Esophagus muscularis mucosa (tissue), 3 donors: ENCODE data around the gene PRKAR2A.

Experiments used
- POLR2AphosphoS5 ChIP-seq, 2 donors: sonication (generic); formaldehyde crosslinking; IDR thresholded peaks; one replicate each; pipeline ENCODE4 v1.6.1; 2017; ENCODE audit warnings: antibody characterized with exemption in 2 of 2
- TF ChIP-seq, protein P1 (sequence below), 3 experiments: fragments of 200-600 bp in 2 of 3; fragments of 450-650 bp in 1 of 3; sonication (generic) in 2 of 3; IDR thresholded peaks; one replicate each; pipeline ENCODE4 v1.5.1; 2017 to 2019; ENCODE audit warnings: antibody characterized with exemption in 3 of 3, mild to moderate bottlenecking in 2 of 3, moderate library complexity in 1 of 3

- TF ChIP-seq POLR2AphosphoS5 (IDR thresholded peaks at IDR 0.05) = no peak
- TF ChIP-seq, protein P1, sequence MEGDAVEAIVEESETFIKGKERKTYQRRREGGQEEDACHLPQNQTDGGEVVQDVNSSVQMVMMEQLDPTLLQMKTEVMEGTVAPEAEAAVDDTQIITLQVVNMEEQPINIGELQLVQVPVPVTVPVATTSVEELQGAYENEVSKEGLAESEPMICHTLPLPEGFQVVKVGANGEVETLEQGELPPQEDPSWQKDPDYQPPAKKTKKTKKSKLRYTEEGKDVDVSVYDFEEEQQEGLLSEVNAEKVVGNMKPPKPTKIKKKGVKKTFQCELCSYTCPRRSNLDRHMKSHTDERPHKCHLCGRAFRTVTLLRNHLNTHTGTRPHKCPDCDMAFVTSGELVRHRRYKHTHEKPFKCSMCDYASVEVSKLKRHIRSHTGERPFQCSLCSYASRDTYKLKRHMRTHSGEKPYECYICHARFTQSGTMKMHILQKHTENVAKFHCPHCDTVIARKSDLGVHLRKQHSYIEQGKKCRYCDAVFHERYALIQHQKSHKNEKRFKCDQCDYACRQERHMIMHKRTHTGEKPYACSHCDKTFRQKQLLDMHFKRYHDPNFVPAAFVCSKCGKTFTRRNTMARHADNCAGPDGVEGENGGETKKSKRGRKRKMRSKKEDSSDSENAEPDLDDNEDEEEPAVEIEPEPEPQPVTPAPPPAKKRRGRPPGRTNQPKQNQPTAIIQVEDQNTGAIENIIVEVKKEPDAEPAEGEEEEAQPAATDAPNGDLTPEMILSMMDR (IDR thresholded peaks at IDR 0.05) = no peak
These were observed 103.9 kb downstream of the PRKAR2A start for GRCh38 chr3:48743773-48744172.
